Measurements from ENCODE around the gene DNMT1.

Gene DNMT1

GRCh38 chr19:10151521-10151920 is 43.2 kb downstream of the DNMT1 start:
- DNase-seq (ENCODE audit: low read depth, low spot score): no peak
- H3K4me3 ChIP-seq (ENCODE audit: low read length): no peak overlapping the region

- no peak for DNase-seq (ENCODE audit: low read depth, low spot score)
- H3K4me3 ChIP-seq (ENCODE audit: low read length): no peak overlapping the region
These were observed 45.3 kb downstream of the DNMT1 start for GRCh38 chr19:10149427-10149826.

- DNase-seq (ENCODE audit: low read depth, low spot score): no peak
- H3K4me3 ChIP-seq (ENCODE audit: low read length): no peak overlapping the region
These were observed 48.6 kb downstream of the DNMT1 start for GRCh38 chr19:10146142-10146541.

- DNase-seq (ENCODE audit: low read depth, low spot score): no peak
- no peak overlapping the region for H3K4me3 ChIP-seq (ENCODE audit: low read length)
These were observed 49.7 kb downstream of the DNMT1 start for GRCh38 chr19:10145031-10145430.

GRCh38 chr19:10144361-10144760 is 50.4 kb downstream of the DNMT1 start:
- H3K4me3 ChIP-seq (ENCODE audit: low read length): no peak overlapping the region
- DNase-seq (ENCODE audit: low read depth, low spot score): no peak

- no peak for DNase-seq (ENCODE audit: low read depth, low spot score)
These were observed 51.1 kb downstream of the DNMT1 start for GRCh38 chr19:10143681-10144080.

GRCh38 chr19:10142701-10143375 is 51.9 kb downstream of the DNMT1 start:
- no peak overlapping the region for H3K4me3 ChIP-seq (ENCODE audit: low read length)
- DNase-seq (ENCODE audit: low read depth, low spot score): peak; percentile 57

More at GRCh38 chr19:10143681-10144080, 51.1 kb downstream of the DNMT1 start:
- H3K4me3 ChIP-seq (ENCODE audit: low read length): no peak overlapping the region

GRCh38 chr19:10141973-10142372 is 52.8 kb downstream of the DNMT1 start:
- no peak overlapping the region for H3K4me3 ChIP-seq (ENCODE audit: low read length)
- no peak for DNase-seq (ENCODE audit: low read depth, low spot score)

GRCh38 chr19:10141479-10141878 is 53.3 kb downstream of the DNMT1 start:
- DNase-seq (ENCODE audit: low read depth, low spot score): no peak
- no peak overlapping the region for H3K4me3 ChIP-seq (ENCODE audit: low read length)

- no peak overlapping the region for H3K4me3 ChIP-seq (ENCODE audit: low read length)
- DNase-seq (ENCODE audit: low read depth, low spot score): no peak
These were observed 54.8 kb downstream of the DNMT1 start for GRCh38 chr19:10139952-10140351.

GRCh38 chr19:10138879-10139795 is 55.6 kb downstream of the DNMT1 start:
- H3K4me3 ChIP-seq (ENCODE audit: low read length): no peak overlapping the region
- DNase-seq (ENCODE audit: low read depth, low spot score): no peak

GRCh38 chr19:10137751-10138682 is 56.7 kb downstream of the DNMT1 start:
- no peak for DNase-seq (ENCODE audit: low read depth, low spot score)
- no peak overlapping the region for H3K4me3 ChIP-seq (ENCODE audit: low read length)

- no peak overlapping the region for H3K4me3 ChIP-seq (ENCODE audit: low read length)
- DNase-seq (ENCODE audit: low read depth, low spot score): no peak
These were observed 57.8 kb downstream of the DNMT1 start for GRCh38 chr19:10136936-10137335.

GRCh38 chr19:10135551-10136334 is 59.0 kb downstream of the DNMT1 start:
- no peak overlapping the region for H3K4me3 ChIP-seq (ENCODE audit: low read length)
- DNase-seq (ENCODE audit: low read depth, low spot score): no peak

GRCh38 chr19:10134040-10134439 is 60.7 kb downstream of the DNMT1 start:
- no peak overlapping the region for H3K4me3 ChIP-seq (ENCODE audit: low read length)
- no peak for DNase-seq (ENCODE audit: low read depth, low spot score)

GRCh38 chr19:10133596-10133995 is 61.2 kb downstream of the DNMT1 start:
- no peak for DNase-seq (ENCODE audit: low read depth, low spot score)
- H3K4me3 ChIP-seq (ENCODE audit: low read length): no peak overlapping the region

GRCh38 chr19:10132905-10133304 is 61.8 kb downstream of the DNMT1 start:
- no peak for DNase-seq (ENCODE audit: low read depth, low spot score)
- H3K4me3 ChIP-seq (ENCODE audit: low read length): no peak overlapping the region

GRCh38 chr19:10126213-10126639 is 68.5 kb downstream of the DNMT1 start:
- no peak for DNase-seq (ENCODE audit: low read depth, low spot score)
- no peak overlapping the region for H3K4me3 ChIP-seq (ENCODE audit: low read length)

- no peak overlapping the region for H3K4me3 ChIP-seq (ENCODE audit: low read length)
- no peak for DNase-seq (ENCODE audit: low read depth, low spot score)
These were observed 70.3 kb downstream of the DNMT1 start for GRCh38 chr19:10124429-10124828.
